HG03135 (cell line): ENCODE results near the gene KHDC4.
"Not testable (repeated sequence)": the region's sequence is repeated elsewhere in the genome, so short reads cannot be mapped to it uniquely, and the experiment has no call there.

Experiments
- ATAC-seq: cut with Tn5 transposase; IDR thresholded peaks from one replicate; pipeline ENCODE4 v1.9.1; 2021; ENCODE audit warnings: mild to moderate bottlenecking, moderate library complexity; ENCODE audit not compliant: unreplicated experiment

The KHDC4 gene

DNA sequence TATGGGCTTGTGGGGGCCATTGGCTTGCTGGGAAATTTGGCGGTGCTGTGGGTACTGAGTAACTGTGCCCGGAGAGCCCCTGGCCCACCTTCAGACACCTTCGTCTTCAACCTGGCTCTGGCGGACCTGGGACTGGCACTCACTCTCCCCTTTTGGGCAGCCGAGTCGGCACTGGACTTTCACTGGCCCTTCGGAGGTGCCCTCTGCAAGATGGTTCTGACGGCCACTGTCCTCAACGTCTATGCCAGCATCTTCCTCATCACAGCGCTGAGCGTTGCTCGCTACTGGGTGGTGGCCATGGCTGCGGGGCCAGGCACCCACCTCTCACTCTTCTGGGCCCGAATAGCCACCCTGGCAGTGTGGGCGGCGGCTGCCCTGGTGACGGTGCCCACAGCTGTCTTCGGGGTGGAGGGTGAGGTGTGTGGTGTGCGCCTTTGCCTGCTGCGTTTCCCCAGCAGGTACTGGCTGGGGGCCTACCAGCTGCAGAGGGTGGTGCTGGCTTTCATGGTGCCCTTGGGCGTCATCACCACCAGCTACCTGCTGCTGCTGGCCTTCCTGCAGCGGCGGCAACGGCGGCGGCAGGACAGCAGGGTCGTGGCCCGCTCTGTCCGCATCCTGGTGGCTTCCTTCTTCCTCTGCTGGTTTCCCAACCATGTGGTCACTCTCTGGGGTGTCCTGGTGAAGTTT is 7.8 kb upstream of the KHDC4 start:
- ATAC-seq, result no peak

DNA sequence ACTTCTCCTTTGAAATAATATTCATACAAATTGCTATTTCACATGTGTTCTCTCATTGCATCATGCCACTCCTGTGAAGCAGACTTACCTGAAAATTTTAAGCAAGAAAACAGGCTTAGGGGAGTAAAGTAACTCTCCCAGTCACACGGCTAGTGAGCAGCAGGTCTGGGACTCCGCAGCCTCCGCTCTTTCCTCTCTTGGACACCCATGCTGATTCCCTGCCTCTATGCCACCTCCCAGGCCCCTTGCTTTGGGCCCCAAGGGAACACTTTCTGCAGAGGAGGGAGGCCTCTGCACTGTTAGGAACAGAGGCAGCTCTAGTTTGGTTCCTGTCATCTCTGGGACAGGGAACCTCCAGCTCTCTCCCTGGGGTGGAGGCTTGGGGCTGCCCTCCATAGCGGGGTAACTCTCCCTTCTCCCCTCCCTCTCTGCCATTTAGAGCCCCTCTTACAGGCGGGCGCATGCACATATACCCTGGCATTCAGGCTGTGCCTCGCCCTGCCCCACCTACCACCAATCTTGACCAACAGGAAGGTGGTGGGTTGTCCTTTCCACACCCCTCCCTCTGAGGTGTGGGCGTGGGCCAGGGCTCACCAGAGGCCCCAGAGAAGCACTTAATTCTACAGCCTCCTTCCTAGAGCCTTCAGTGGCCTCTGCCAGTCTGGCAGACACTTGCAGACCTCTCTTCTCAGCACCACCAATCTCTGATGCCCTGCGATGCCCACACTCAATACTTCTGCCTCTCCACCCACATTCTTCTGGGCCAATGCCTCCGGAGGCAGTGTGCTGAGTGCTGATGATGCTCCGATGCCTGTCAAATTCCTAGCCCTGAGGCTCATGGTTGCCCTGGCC is 7.0 kb upstream of the KHDC4 start, which contains the start of gene RXFP4:
RXFP4 (plus strand) TSS at position 646 of the 852 bp plus-strand sequence; CDS start at position 718, 72 bp downstream.
- ATAC-seq, result no peak

DNA sequence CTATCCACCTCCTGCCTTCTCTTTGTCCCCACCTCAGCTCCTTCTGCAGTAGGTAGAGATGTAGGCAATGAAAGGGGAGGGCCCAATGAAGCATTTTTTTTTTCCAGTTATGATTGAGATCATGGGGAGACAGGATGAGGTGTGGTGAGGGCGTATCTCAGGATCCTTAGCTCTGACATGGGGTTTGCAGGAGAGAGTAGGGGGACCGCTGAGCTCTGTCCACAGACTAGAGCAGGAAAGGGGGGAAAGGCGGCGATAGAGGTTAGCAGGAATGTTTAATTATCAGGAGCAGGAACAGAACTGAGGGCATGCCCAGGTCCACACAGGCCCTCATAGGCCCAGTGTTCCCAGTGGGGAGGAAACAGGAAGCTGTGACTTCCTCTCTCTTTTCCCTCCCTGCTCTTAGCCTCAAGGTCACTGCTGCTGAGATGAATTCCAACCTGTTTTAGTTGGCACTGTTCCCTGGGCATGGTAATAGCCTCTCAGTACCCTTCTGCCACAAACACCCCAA is 6.3 kb upstream of the KHDC4 start:
- no peak for ATAC-seq

DNA sequence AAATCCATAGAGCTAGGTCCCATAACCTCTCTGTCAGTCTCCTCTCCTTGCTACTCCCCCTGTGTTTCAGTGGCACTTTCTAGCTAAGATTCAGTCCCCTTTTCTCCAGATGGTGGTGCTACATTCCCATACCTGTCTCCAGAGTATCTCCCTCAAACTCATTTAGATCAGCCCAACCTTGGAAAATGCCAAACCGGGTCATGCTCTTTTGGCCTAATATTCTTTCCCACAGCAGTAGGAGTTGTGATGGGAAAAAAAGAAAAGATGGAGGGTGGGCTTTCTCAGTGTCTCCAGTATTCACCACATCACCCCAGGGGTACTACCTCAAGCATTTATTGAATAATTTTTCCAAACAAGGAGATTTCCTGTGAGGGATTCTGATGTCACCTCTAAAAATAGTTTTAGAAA is 4.0 kb upstream of the KHDC4 start:
- no peak for ATAC-seq

DNA sequence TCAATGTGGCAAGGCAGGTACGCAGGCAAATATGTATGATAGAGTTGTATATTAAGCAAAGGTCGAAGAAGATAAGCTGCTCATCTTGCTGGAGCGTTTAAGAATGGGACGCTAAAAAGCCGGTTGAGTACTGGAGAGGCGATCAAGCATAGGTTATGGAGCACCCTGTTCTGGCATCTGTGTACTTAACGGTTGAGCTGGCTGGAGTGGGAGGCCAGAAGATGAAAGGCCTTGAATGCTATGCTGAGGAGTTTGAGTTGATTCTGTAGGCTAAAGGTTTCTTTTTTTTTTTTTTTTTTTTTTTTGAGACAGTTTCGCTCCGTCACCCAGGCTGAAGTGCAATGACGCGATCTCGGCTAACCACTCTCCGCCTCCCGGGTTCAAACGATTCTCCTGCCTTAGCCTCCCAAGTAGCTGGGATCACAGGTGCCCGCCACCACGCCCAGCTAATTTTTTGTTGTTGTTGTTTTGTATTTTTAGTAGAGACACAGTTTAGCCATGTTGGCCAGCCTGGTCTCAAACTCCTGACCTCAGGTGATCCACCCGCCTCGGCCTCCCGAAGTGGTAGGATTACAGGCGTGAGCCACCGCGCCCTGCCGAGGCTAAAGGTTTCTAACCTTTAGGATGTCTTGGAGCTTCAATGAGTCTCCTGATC is 850 bp upstream of the KHDC4 start:
- ATAC-seq, result no peak

DNA sequence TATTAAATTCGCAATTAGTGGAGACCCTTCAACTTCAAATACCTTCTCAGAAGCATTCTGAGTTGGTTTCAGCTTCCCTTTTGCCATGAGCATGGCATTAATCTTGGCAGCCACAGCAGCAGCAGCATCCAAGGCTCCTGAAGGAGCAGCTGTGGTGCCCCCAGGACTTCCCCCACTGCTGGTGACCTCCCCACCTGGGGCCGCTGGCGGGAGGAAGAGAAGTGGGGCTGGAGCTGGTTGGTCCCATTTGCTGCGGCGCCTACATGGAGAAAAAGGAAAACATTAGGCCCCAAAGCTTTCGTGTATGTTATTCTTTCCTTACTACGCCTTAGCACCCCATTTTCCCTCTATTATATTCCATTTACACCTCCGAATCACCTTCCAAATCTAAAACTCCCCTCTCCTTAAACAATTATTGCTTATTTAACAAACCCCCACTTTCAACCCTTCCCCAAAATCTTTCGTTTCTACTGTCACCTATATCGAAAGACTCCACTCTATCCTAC is 569 bp downstream of the KHDC4 start:
- ATAC-seq, result no peak

DNA sequence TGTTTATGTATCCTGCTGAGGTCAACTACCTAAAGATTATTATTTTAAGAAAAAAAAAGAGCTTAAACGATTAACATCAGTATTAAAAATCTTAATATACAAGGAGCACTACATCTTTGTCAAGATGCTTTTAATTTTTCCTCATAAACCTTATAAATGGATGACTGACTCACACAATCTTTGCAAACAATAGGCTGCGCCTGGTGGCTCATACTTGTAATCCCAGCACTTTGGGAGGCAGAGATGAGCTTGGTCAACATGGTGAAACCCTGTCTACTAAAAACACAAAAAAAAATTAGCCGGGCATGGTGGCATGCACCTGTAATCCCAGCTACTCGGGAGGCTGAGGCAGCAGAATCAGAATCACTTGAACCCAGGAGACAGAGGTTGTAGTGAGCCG is 1.7 kb downstream of the KHDC4 start:
- ATAC-seq, result no peak

DNA sequence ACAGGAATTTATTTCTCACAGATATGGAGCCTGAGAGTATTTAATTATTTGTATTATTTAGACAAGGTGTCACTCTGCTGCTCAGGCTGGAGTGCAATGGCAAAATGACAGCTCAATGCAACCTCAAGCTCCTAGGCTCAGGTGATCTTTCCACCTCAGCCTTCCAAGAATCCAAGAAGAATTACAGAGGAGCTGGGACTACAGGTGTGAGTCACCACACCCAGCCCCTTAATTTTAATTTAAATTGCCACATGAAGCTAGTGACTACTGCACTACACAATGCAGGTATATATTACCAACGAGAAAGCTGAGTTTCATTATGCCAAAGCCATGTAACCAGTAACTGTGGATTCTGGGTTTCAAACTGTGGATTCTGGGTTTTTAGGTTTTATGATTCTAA is 2.1 kb downstream of the KHDC4 start:
- ATAC-seq, result no peak

DNA sequence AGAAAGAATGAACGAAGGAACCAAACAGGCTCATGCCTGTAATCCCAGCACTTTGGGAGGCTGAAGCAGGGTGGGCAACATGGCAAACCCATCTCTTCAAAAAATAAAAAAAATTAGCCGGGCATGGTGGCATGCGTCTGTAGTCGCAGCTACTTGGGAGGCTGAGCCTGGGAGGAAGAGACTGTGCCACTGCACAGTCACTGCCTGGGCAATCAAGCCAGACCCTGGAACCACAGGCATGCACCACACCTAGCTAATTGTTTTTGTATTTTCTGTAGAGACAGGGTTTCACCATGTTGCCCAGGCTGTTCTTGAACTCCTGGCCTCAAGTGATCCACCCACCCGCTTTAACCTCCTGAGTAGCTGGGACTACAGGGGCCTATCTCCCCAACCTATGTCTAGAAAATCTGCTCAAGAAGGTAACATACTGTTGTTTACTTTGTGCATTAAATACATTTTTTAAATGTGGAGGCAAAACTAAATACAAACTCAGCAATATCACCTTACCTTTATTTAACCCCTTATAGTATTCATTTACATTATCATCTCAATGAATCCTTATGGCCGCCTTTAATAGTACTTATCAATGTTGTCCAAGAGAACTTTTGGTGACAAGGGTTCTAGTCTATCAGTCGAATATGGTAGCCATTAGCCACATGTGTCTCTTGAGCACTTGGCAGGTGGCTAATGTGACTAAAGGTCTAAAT is 2.7 kb downstream of the KHDC4 start:
- ATAC-seq, result no peak

DNA sequence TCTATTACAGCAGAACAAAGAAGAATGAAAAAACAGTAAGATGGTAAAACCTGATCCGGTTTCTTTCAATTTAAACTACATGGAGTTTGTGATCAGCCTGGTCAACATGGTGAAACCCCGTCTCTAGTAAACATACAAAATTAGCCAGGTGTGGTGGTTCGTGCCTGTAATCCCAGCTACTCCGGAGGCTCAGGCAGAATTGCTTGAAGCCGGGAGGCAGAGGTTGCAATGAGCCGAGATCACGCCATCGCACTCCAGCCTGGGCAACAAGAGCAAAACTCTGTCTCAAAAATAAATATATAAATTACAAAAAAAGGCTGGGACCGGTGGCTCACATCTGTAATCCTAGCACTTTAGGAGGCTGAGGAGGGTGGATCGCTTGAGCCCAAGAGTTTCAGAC is 3.5 kb downstream of the KHDC4 start:
- ATAC-seq, result not testable (repeated sequence)

DNA sequence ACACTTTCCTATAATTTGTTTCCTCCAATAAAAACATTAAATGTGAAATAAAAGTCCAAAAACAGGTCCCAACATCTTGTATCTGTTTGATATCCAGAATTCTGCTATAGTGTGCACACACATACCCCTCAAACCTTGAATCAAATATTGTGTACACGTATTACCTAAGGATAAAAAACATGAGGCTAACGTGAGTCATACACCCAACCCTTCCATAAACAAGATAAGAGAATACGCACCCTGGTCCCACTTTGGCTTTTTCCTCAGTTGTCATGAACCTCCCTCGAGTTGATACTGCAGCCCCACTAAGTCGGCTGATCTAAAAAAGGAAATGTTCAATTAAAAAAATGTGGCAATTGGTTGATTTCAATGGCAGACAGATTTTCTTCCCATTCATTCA is 5.2 kb downstream of the KHDC4 start:
- ATAC-seq, result no peak

DNA sequence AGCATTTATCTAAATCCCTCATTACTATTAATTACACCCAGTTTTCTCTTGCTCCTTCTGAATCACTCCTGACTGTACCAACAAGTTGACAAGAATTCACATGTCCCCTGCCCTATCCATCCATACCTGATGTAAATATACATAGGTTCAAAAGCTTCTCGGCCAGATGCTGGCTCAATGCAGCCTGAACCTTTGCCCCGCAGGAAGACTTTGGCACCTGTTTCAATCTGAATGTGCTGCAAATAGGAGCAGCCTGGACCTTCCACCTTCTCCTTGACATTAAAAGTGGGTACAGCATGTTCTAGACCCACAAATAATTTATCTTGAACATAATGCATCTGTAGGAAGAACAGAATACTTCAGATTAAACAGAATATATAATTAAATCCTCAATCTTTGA is 8.7 kb downstream of the KHDC4 start:
- ATAC-seq, result no peak

DNA sequence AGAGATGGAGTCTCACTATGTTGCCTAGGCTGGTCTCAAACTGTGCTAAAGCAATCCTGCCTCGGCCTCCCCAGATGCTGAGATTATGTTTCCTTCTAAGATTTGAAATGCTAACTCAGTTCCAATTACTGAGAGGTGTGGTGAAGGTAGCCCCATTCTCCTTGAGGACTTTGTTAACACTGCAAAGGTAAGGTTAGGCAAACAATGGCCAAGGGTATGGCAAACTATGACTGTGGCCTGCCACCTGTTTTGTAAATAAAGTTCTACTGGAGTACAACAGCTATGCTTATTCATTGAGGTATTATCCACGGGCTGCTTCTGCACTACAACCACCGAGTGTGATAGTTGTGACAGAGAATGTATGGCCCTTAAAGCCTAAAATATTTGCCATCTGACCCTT is 13.5 kb downstream of the KHDC4 start:
- ATAC-seq, result no peak

DNA sequence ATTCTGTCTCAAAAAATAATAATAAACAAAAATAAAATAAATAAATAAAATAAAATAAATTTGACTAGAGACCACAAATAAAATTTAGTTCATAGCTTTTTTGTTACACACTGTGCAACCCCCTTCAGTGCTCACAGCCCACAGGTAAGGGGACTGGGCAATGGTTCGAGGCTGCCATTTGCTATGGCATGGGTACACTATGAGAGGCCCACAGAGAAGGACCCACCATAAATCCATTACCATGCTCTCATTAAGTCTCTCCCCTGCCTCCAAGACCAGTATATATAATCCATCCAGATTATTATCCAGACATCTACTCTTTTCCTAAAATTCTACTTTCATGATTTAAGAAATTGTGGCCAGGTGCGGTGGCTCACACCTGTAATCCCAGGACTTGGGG is 14.4 kb downstream of the KHDC4 start:
- no peak for ATAC-seq

DNA sequence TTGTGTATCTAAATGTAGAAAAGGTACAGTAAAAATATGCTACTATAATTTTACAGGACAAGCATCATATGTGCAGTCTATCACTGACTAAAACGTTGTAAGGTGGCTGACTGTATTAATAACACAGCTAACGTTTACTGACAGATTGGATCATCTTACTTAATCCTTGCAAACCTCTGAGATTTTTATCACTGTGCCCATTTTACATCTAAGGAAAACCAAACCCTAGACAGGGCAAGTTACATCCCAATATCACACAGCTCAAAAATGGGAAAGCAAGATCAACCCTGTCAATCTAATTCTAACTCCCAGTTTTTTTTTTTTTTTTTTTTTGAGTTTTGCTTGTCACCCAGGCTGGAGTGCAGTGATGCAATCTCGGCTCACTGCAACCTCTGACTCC is 15.6 kb downstream of the KHDC4 start:
- ATAC-seq, result no peak

DNA sequence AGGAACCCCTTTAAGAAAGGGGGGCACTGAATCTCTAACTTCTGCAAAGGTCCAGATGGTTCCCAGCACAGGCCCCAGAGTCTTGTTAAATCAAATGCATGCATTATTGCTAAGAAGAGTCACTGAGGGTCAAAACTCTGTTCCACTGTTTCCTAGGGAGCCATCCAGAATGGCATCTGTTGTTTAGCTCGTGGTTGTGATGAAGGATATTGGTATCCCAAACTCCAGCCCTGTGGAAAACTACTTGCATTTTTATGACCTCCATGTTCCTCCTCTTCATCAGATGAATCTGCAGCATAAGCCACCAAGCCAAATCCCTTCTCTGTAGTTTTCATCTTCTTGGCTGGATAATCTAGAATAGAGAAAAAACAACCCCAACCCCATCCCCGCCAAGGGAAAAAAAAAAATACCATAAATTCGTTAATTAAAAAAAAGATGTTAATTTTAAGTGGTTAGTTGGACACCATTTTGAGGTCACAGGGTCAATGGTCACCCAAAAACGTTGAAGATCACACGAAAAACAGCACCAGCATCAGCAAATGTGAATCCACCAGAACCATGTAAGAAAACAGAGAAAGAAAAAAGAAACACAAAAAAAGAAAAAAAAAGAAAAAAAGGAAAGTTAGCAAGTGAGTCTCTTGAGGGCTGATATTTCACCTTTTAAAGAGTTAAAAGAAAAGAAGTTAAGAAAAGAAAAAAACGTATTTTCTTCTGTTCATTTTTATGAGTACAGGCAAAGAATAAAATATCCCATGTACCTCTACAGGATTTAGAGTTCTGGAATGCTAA is 20.1 kb downstream of the KHDC4 start:
- no peak for ATAC-seq

DNA sequence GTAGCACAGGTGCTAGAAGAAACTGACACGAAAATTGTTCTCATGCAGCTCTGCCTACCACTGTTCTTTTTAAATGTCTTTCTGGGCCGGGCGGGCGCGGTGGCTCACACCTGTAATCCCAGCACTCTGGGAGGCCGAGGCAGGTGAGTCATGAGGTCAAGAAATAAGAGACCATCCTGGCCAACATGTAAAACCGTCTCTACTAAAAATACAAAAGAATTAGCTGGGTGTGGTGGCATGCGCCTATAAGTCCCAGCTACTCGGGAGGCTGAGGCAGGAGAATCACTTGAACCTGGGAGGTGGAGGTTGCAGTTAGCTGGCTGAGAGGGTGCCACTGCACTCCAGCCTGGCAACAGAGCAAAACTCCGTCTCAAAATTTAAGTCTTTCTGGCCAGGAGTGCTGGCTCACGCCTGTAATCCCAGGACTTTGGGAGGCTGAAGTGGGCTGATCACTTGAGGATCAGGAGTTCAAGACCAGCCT is 22.1 kb downstream of the KHDC4 start:
- no peak for ATAC-seq

DNA sequence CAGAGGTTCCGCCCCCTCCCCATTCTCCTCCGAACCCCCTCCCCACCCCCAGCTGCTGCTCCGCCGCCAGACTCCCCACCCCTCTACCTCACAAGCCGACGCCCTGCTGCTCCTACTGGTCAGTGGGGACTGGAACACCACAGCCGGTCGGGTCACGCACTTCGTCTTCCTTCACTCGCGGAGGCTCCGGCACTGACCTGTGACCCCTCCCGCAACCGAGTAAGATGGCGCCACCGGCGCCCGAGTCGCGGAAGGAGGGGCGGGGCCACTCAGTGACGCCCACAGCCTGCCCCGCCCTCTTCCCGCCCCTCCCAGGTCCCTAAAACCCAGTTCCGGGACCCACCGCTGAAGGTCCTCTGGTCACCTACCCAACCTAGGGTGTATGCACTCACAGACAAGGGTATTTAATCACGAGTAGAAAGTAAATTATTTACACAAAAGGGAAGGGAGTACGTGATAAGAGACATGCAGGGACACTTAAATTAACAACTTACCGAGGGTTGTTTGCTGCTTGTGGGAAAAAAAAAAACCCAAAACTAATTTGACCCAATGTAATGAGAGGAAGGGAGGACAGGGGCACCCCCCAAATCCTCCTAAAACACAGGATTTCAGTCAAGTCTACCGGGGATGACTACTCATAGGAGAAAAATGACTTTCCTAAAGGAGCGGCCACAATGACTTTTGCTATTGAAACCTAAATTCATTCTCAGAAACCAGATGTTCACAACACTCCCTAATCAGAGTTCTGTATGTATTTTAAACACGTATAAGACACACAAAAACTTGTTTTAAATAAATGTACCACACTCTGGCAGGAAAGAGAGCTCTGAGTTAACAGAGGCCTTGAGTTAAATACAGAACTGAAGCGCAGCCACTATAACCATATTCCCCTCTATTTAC is 22.8 kb downstream of the KHDC4 start, which contains the start of gene RIT1:
RIT1 (minus strand) TSS at position 194 of the 900 bp plus-strand sequence. CDS start 588 bp downstream, outside the sequence.
- peak; percentile 75 for ATAC-seq
